Hepatocyte (in vitro differentiated cells): Measurements from ENCODE around the gene CCN5.

Experiments used
- CTCF ChIP-seq: fragments of 200-600 bp; sonication (generic); IDR thresholded peaks from 2 replicates; pipeline ENCODE4 v1.5.1; 2016; ENCODE audit warnings: antibody characterized with exemption, mild to moderate bottlenecking; ENCODE audit not compliant: poor library complexity
- EZH2 ChIP-seq: fragments of 200-600 bp; sonication (generic); IDR thresholded peaks from 2 replicates; pipeline ENCODE4 v1.6.1; 2016; ENCODE audit warnings: antibody characterized with exemption, mild to moderate bottlenecking, borderline replicate concordance
- EZH2phosphoT487 ChIP-seq: fragments of 200-600 bp; sonication (generic); IDR thresholded peaks from one replicate; pipeline ENCODE4 v1.6.1; 2018; ENCODE audit warnings: antibody characterized with exemption, mild to moderate bottlenecking, low read depth, moderate library complexity; ENCODE audit not compliant: unreplicated experiment, severe bottlenecking

GRCh38 chr20:44762466-44763140 is 47.4 kb downstream of the CCN5 start:
- TF ChIP-seq CTCF (no peak), EZH2 (no peak), EZH2phosphoT487 (no peak)
